ENCODE measurements around the gene SLC17A8.

SLC17A8 gene

GRCh38 chr12:100371146-100371545 is 14.3 kb downstream of the SLC17A8 start:
- Histone ChIP-seq H3K9me3 (ENCODE audit: low read length) (no peaks in the 10 kb centered on the region), H3K9ac (ENCODE audit: low read length) (no peak overlapping the region), H3K4me1 (ENCODE audit: insufficient read depth, low read length) (peaks cover 4% of the 10 kb centered on the region), H3K4me3 (ENCODE audit: low read depth in 1 of 2, low read length in 2 of 2) (no peak overlapping the region), H3K36me3 (ENCODE audit: insufficient read depth, low read length) (no peaks in the 10 kb centered on the region), H3K27me3 (ENCODE audit: control insufficient read depth in 1 of 2, insufficient read depth in 2 of 2, low read length in 2 of 2) (no peaks in the 10 kb centered on the region), H3K27ac (ENCODE audit: low read depth, low read length) (no peak overlapping the region)

GRCh38 chr12:100372853-100373640 is 16.2 kb downstream of the SLC17A8 start:
- Histone ChIP-seq H3K27me3 (ENCODE audit: control insufficient read depth in 1 of 2, insufficient read depth in 2 of 2, low read length in 2 of 2) (no peaks in the 10 kb centered on the region), H3K9ac (ENCODE audit: low read length) (no peak overlapping the region), H3K36me3 (ENCODE audit: insufficient read depth, low read length) (no peaks in the 10 kb centered on the region), H3K4me3 (ENCODE audit: low read depth in 1 of 2, low read length in 2 of 2) (no peak overlapping the region), H3K9me3 (ENCODE audit: low read length) (no peaks in the 10 kb centered on the region), H3K4me1 (ENCODE audit: insufficient read depth, low read length) (peaks cover 4% of the 10 kb centered on the region), H3K27ac (ENCODE audit: low read depth, low read length) (no peak overlapping the region)

GRCh38 chr12:100375038-100375735 is 18.3 kb downstream of the SLC17A8 start:
- Histone ChIP-seq H3K9me3 (ENCODE audit: low read length) (no peaks in the 10 kb centered on the region), H3K27me3 (ENCODE audit: control insufficient read depth in 1 of 2, insufficient read depth in 2 of 2, low read length in 2 of 2) (no peaks in the 10 kb centered on the region), H3K4me1 (ENCODE audit: insufficient read depth, low read length) (peaks cover 4% of the 10 kb centered on the region), H3K36me3 (ENCODE audit: insufficient read depth, low read length) (no peaks in the 10 kb centered on the region), H3K9ac (ENCODE audit: low read length) (no peak overlapping the region), H3K27ac (ENCODE audit: low read depth, low read length) (no peak overlapping the region), H3K4me3 (ENCODE audit: low read depth in 1 of 2, low read length in 2 of 2) (peak overlapping the region in 1 of 2 donors; percentile 22)

- Histone ChIP-seq H3K4me1 (ENCODE audit: insufficient read depth, low read length) (peaks cover 4% of the 10 kb centered on the region), H3K27me3 (ENCODE audit: control insufficient read depth in 1 of 2, insufficient read depth in 2 of 2, low read length in 2 of 2) (no peaks in the 10 kb centered on the region), H3K4me3 (ENCODE audit: low read depth in 1 of 2, low read length in 2 of 2) (no peak overlapping the region), H3K36me3 (ENCODE audit: insufficient read depth, low read length) (no peaks in the 10 kb centered on the region), H3K9me3 (ENCODE audit: low read length) (no peaks in the 10 kb centered on the region), H3K27ac (ENCODE audit: low read depth, low read length) (no peak overlapping the region), H3K9ac (ENCODE audit: low read length) (no peak overlapping the region)
These were observed 19.3 kb downstream of the SLC17A8 start for GRCh38 chr12:100376161-100376560.

GRCh38 chr12:100381379-100381778 is 24.5 kb downstream of the SLC17A8 start:
- H3K9ac ChIP-seq (ENCODE audit: low read length) = no peak overlapping the region
- H3K4me1 ChIP-seq (ENCODE audit: insufficient read depth, low read length) = no peaks in the 10 kb centered on the region
- H3K36me3 ChIP-seq (ENCODE audit: insufficient read depth, low read length) = no peaks in the 10 kb centered on the region
- no peaks in the 10 kb centered on the region for H3K9me3 ChIP-seq (ENCODE audit: low read length)
- no peak overlapping the region for H3K4me3 ChIP-seq (ENCODE audit: low read depth in 1 of 2, low read length in 2 of 2)
- H3K27ac ChIP-seq (ENCODE audit: low read depth, low read length) = no peak overlapping the region
- H3K27me3 ChIP-seq (ENCODE audit: control insufficient read depth in 1 of 2, insufficient read depth in 2 of 2, low read length in 2 of 2) = no peaks in the 10 kb centered on the region

GRCh38 chr12:100382338-100382737 is 25.5 kb downstream of the SLC17A8 start:
- no peaks in the 10 kb centered on the region for H3K27me3 ChIP-seq (ENCODE audit: control insufficient read depth in 1 of 2, insufficient read depth in 2 of 2, low read length in 2 of 2)

GRCh38 chr12:100383586-100384558 is 27.0 kb downstream of the SLC17A8 start:
- no peaks in the 10 kb centered on the region for H3K4me1 ChIP-seq (ENCODE audit: insufficient read depth, low read length)
- H3K9ac ChIP-seq (ENCODE audit: low read length) = no peak overlapping the region
- H3K36me3 ChIP-seq (ENCODE audit: insufficient read depth, low read length) = no peaks in the 10 kb centered on the region
- no peaks in the 10 kb centered on the region for H3K9me3 ChIP-seq (ENCODE audit: low read length)
- H3K27ac ChIP-seq (ENCODE audit: low read depth, low read length) = no peak overlapping the region
- no peaks in the 10 kb centered on the region for H3K27me3 ChIP-seq (ENCODE audit: control insufficient read depth in 1 of 2, insufficient read depth in 2 of 2, low read length in 2 of 2)
- no peak overlapping the region for H3K4me3 ChIP-seq (ENCODE audit: low read depth in 1 of 2, low read length in 2 of 2)

More at GRCh38 chr12:100382338-100382737, 25.5 kb downstream of the SLC17A8 start:
- Histone ChIP-seq H3K4me3 (ENCODE audit: low read depth in 1 of 2, low read length in 2 of 2) (no peak overlapping the region), H3K9me3 (ENCODE audit: low read length) (no peaks in the 10 kb centered on the region), H3K4me1 (ENCODE audit: insufficient read depth, low read length) (no peaks in the 10 kb centered on the region), H3K36me3 (ENCODE audit: insufficient read depth, low read length) (no peaks in the 10 kb centered on the region), H3K9ac (ENCODE audit: low read length) (no peak overlapping the region), H3K27ac (ENCODE audit: low read depth, low read length) (no peak overlapping the region)

- H3K4me3 ChIP-seq (ENCODE audit: low read depth in 1 of 2, low read length in 2 of 2) = no peak overlapping the region
- H3K4me1 ChIP-seq (ENCODE audit: insufficient read depth, low read length) = no peaks in the 10 kb centered on the region
- H3K9ac ChIP-seq (ENCODE audit: low read length) = no peak overlapping the region
These were observed 27.7 kb downstream of the SLC17A8 start for GRCh38 chr12:100384559-100384935.

GRCh38 chr12:100388382-100388781 is 31.5 kb downstream of the SLC17A8 start:
- H3K9ac ChIP-seq (ENCODE audit: low read length) = no peak overlapping the region
- H3K4me3 ChIP-seq (ENCODE audit: low read depth in 1 of 2, low read length in 2 of 2) = no peak overlapping the region
- no peaks in the 10 kb centered on the region for H3K9me3 ChIP-seq (ENCODE audit: low read length)
- no peaks in the 10 kb centered on the region for H3K4me1 ChIP-seq (ENCODE audit: insufficient read depth, low read length)
- H3K27ac ChIP-seq (ENCODE audit: low read depth, low read length) = no peak overlapping the region
- H3K36me3 ChIP-seq (ENCODE audit: insufficient read depth, low read length) = no peaks in the 10 kb centered on the region
- no peaks in the 10 kb centered on the region for H3K27me3 ChIP-seq (ENCODE audit: control insufficient read depth in 1 of 2, insufficient read depth in 2 of 2, low read length in 2 of 2)

More at GRCh38 chr12:100384559-100384935, 27.7 kb downstream of the SLC17A8 start:
- Histone ChIP-seq H3K27me3 (ENCODE audit: control insufficient read depth in 1 of 2, insufficient read depth in 2 of 2, low read length in 2 of 2) (no peaks in the 10 kb centered on the region), H3K9me3 (ENCODE audit: low read length) (no peaks in the 10 kb centered on the region), H3K27ac (ENCODE audit: low read depth, low read length) (no peak overlapping the region), H3K36me3 (ENCODE audit: insufficient read depth, low read length) (no peaks in the 10 kb centered on the region)

GRCh38 chr12:100391856-100392255 is 35.0 kb downstream of the SLC17A8 start:
- Histone ChIP-seq H3K4me3 (ENCODE audit: low read depth in 1 of 2, low read length in 2 of 2) (no peak overlapping the region), H3K27ac (ENCODE audit: low read depth, low read length) (no peak overlapping the region), H3K27me3 (ENCODE audit: control insufficient read depth in 1 of 2, insufficient read depth in 2 of 2, low read length in 2 of 2) (no peaks in the 10 kb centered on the region), H3K36me3 (ENCODE audit: insufficient read depth, low read length) (no peaks in the 10 kb centered on the region), H3K4me1 (ENCODE audit: insufficient read depth, low read length) (no peaks in the 10 kb centered on the region), H3K9ac (ENCODE audit: low read length) (no peak overlapping the region), H3K9me3 (ENCODE audit: low read length) (no peaks in the 10 kb centered on the region)

- H3K9me3 ChIP-seq (ENCODE audit: low read length) = no peaks in the 10 kb centered on the region
- no peaks in the 10 kb centered on the region for H3K27me3 ChIP-seq (ENCODE audit: control insufficient read depth in 1 of 2, insufficient read depth in 2 of 2, low read length in 2 of 2)
- H3K27ac ChIP-seq (ENCODE audit: low read depth, low read length) = no peak overlapping the region
- no peak overlapping the region for H3K9ac ChIP-seq (ENCODE audit: low read length)
- H3K4me3 ChIP-seq (ENCODE audit: low read depth in 1 of 2, low read length in 2 of 2) = no peak overlapping the region
- H3K4me1 ChIP-seq (ENCODE audit: insufficient read depth, low read length) = no peaks in the 10 kb centered on the region
- no peaks in the 10 kb centered on the region for H3K36me3 ChIP-seq (ENCODE audit: insufficient read depth, low read length)
These were observed 36.3 kb downstream of the SLC17A8 start for GRCh38 chr12:100393200-100393599.
